Caco-2 (cell line): Measurements from ENCODE around the gene PDE4D. TPM values are rescaled to one million over a fixed set of nuclear protein-coding genes. Genes with fewer than 3 reads are reported as not detected.

ENCODE experiments used
- BruUV-seq: library from RNA; stranded (reverse); fragments of 400-500 nt; replicated peaks from 2 replicates; lab custom pipeline; 2021; lab: Mats Ljungman, UMichigan
- CTCF ChIA-PET: fragments of 300-600 bp; sonication (Branson Sonifier 250); formaldehyde crosslinking; loops from one replicate; lab custom pipeline; 2022; ENCODE audit warnings: antibody characterized with exemption; lab: Charles Lee
- POLR2A ChIA-PET: fragments of 300-600 bp; sonication (Branson Sonifier 250); formaldehyde crosslinking; loops from one replicate; lab custom pipeline; 2022; ENCODE audit warnings: antibody characterized with exemption; lab: Charles Lee
- DNase-seq, 2 experiments: peaks; one replicate each; pipeline versions ENCODE4 v3.0.0 to v3.0.0-alpha.2; 2020 to 2022
- H3K27me3 ChIP-seq: replicated peaks from 2 replicates; pipeline ENCODE4 v1.6.0; 2011; ENCODE audit warnings: low read length; ENCODE audit not compliant: control insufficient read depth, insufficient read depth
- H3K36me3 ChIP-seq: 2 replicates; pipeline ENCODE4 v1.5.1; 2011; ENCODE audit warnings: low read length; ENCODE audit not compliant: control insufficient read depth, insufficient read depth
- H3K4me1 ChIP-seq: fragments of 250-450 bp; sonication (Bioruptor Pico); 2 replicates; pipeline ENCODE4 v1.5.1; 2020; ENCODE audit warnings: mild to moderate bottlenecking
- H3K4me3 ChIP-seq: 2 replicates; pipeline ENCODE4 v1.5.1; 2011; ENCODE audit warnings: low read depth, mild to moderate bottlenecking, control low read depth, low read length
- H3K9me3 ChIP-seq: fragments of 250-450 bp; sonication (Bioruptor Pico); 2 replicates; pipeline ENCODE4 v1.5.1; 2020; ENCODE audit warnings: mild to moderate bottlenecking, moderate library complexity
- H3K27ac Mint-ChIP-seq: one replicate; pipeline ENCODE4 v1.8.0; 2022; ENCODE audit warnings: mixed read lengths; ENCODE audit not compliant: unreplicated experiment
- H3K27me3 Mint-ChIP-seq: one replicate; pipeline ENCODE4 v1.8.0; 2022; ENCODE audit warnings: mixed read lengths; ENCODE audit not compliant: insufficient read depth, unreplicated experiment
- H3K36me3 Mint-ChIP-seq: one replicate; pipeline ENCODE4 v1.8.0; 2022; ENCODE audit warnings: mild to moderate bottlenecking, mixed read lengths; ENCODE audit not compliant: insufficient read depth, unreplicated experiment
- H3K4me1 Mint-ChIP-seq: one replicate; pipeline ENCODE4 v1.8.0; 2022; ENCODE audit warnings: low read depth, mixed read lengths; ENCODE audit not compliant: unreplicated experiment
- H3K4me3 Mint-ChIP-seq: one replicate; pipeline ENCODE4 v1.8.0; 2022; ENCODE audit warnings: mild to moderate bottlenecking, moderate library complexity, mixed read lengths; ENCODE audit not compliant: unreplicated experiment
- H3K9me3 Mint-ChIP-seq: one replicate; pipeline ENCODE4 v1.8.0; 2022; ENCODE audit warnings: mixed read lengths; ENCODE audit not compliant: unreplicated experiment
- intact Hi-C: fragments of 100-400 bp; cut with micrococcal nuclease; formaldehyde crosslinking; loops from one replicate; pipeline ENCODE4 v1.10.0; 2022; ENCODE audit not compliant: unreplicated experiment
- total RNA-seq: library from RNA; stranded (reverse); gene quantifications from 2 replicates; pipeline ENCODE4 v1.2.3, GENCODE V29; 2022
- TF ChIP-seq, protein P1 (sequence below), 2 experiments: fragments of 200-600 bp in 1 of 2; IDR thresholded peaks; 1 replicate in 1 of 2; 2 replicates in 1 of 2; pipeline versions ENCODE4 v1.5.1 to v1.8.0; 2011 to 2022; ENCODE audit warnings: antibody characterized with exemption in 1 of 2, control low read depth in 1 of 2, inconsistent platforms in 1 of 2, low read depth in 1 of 2, low read length in 1 of 2, mild to moderate bottlenecking in 1 of 2, moderate library complexity in 1 of 2; ENCODE audit not compliant: insufficient read depth in 1 of 2, severe bottlenecking in 1 of 2, unreplicated experiment in 1 of 2

The PDE4D gene
- total RNA-seq, 1 experiment from 2014 or later = 89.8 TPM

GRCh38 chr5:59604111-59604510, 289.4 kb downstream of the PDE4D start:
- intact Hi-C loops = no loop called here
- POLR2A ChIA-PET = no interaction called here
- DNase-seq = no peak
- no peaks in the 10 kb centered on the region for H3K36me3 Mint-ChIP-seq
- H3K4me3 ChIP-seq = no peak overlapping the region
- no peaks in the 10 kb centered on the region for H3K4me1 ChIP-seq
- CTCF ChIA-PET = no interaction called here
- H3K4me1 Mint-ChIP-seq = no peaks in the 10 kb centered on the region
- no peak overlapping the region for H3K4me3 Mint-ChIP-seq
- H3K27ac Mint-ChIP-seq = no peak overlapping the region
- no peaks in the 10 kb centered on the region for H3K9me3 ChIP-seq
- no TSS peak for BruUV-seq
- no peaks in the 10 kb centered on the region for H3K36me3 ChIP-seq
- H3K27me3 ChIP-seq = no peaks in the 10 kb centered on the region
- H3K27me3 Mint-ChIP-seq = peaks cover 14% of the 10 kb centered on the region
- TF ChIP-seq, protein P1, sequence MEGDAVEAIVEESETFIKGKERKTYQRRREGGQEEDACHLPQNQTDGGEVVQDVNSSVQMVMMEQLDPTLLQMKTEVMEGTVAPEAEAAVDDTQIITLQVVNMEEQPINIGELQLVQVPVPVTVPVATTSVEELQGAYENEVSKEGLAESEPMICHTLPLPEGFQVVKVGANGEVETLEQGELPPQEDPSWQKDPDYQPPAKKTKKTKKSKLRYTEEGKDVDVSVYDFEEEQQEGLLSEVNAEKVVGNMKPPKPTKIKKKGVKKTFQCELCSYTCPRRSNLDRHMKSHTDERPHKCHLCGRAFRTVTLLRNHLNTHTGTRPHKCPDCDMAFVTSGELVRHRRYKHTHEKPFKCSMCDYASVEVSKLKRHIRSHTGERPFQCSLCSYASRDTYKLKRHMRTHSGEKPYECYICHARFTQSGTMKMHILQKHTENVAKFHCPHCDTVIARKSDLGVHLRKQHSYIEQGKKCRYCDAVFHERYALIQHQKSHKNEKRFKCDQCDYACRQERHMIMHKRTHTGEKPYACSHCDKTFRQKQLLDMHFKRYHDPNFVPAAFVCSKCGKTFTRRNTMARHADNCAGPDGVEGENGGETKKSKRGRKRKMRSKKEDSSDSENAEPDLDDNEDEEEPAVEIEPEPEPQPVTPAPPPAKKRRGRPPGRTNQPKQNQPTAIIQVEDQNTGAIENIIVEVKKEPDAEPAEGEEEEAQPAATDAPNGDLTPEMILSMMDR (IDR thresholded peaks at IDR 0.05; ENCODE audit: insufficient read depth in 1 of 2, low read depth in 1 of 2, low read length in 1 of 2, severe bottlenecking in 1 of 2, unreplicated experiment in 1 of 2) = no peak
- no peaks in the 10 kb centered on the region for H3K9me3 Mint-ChIP-seq

DNA sequence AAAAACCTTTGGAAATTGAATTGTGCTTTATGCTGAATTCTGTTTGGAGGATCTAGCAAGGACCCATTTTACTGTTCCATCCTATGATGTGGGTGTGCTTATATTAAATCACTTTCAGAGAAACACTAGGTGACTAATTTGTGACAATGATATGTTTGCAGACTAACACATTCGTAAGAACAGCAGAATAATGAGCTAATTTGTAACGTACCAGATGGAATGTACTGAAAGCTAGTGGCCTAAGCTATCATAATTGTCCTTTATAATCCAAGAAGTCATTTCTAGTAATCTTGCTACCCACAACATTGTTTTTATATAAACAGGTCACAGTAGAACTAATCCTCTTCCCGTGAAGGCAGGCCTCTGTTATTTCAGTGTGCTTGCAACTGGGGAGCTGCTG, 292.5 kb downstream of the PDE4D start:
- Mint-ChIP-seq H3K4me1 (no peaks in the 10 kb centered on the region), H3K4me3 (no peak overlapping the region), H3K9me3 (no peaks in the 10 kb centered on the region), H3K27ac (no peak overlapping the region), H3K27me3 (peaks cover 6% of the 10 kb centered on the region), H3K36me3 (no peaks in the 10 kb centered on the region)
- TF ChIP-seq, protein P1 (IDR thresholded peaks at IDR 0.05; ENCODE audit: insufficient read depth in 1 of 2, low read depth in 1 of 2, low read length in 1 of 2, severe bottlenecking in 1 of 2, unreplicated experiment in 1 of 2) = no peak
- intact Hi-C loops = no loop called here
- BruUV-seq = no TSS peak
- DNase-seq = no peak
- H3K36me3 ChIP-seq = no peaks in the 10 kb centered on the region
- H3K4me3 ChIP-seq = no peak overlapping the region
- H3K27me3 ChIP-seq = no peaks in the 10 kb centered on the region
- no peaks in the 10 kb centered on the region for H3K9me3 ChIP-seq
- no peaks in the 10 kb centered on the region for H3K4me1 ChIP-seq
- CTCF ChIA-PET = no interaction called here
- POLR2A ChIA-PET = no interaction called here

GRCh38 chr5:59600153-59600552, 293.4 kb downstream of the PDE4D start:
- Histone ChIP-seq H3K4me1 (no peaks in the 10 kb centered on the region), H3K9me3 (no peaks in the 10 kb centered on the region), H3K36me3 (no peaks in the 10 kb centered on the region), H3K27me3 (no peaks in the 10 kb centered on the region), H3K4me3 (no peak overlapping the region)
- Mint-ChIP-seq H3K27me3 (peaks cover 6% of the 10 kb centered on the region), H3K27ac (no peak overlapping the region), H3K4me1 (no peaks in the 10 kb centered on the region), H3K36me3 (no peaks in the 10 kb centered on the region), H3K9me3 (peaks cover 6% of the 10 kb centered on the region), H3K4me3 (no peak overlapping the region)
- intact Hi-C loops = no loop called here
- no peak for DNase-seq
- CTCF ChIA-PET = no interaction called here
- TF ChIP-seq, protein P1 (IDR thresholded peaks at IDR 0.05; ENCODE audit: insufficient read depth in 1 of 2, low read depth in 1 of 2, low read length in 1 of 2, severe bottlenecking in 1 of 2, unreplicated experiment in 1 of 2) = no peak
- POLR2A ChIA-PET = no interaction called here
- BruUV-seq = no TSS peak
